ENCODE data around the gene DNTT. TPM values are rescaled to one million over a fixed set of nuclear protein-coding genes. Genes with fewer than 3 reads are reported as not detected.

Gene DNTT
- under 1 TPM; 0.09 to 0.35 (median 0.24) TPM for polyA plus RNA-seq (ENCODE audit: insufficient read length in 4 of 4)

GRCh38 chr10:96304230-96304629, at the start of gene DNTT:
Gene DNTT (plus strand): TSS chr10:96304434. CDS start chr10:96304498, 64 bp downstream.
- DNase-seq (ENCODE audit: low read depth in 4 of 4, low spot score in 2 of 4), result no peak

GRCh38 chr10:96254976-96255375, 49.3 kb upstream of the DNTT start:
- no peak for DNase-seq (ENCODE audit: low read depth in 4 of 4, low spot score in 2 of 4)

DNA sequence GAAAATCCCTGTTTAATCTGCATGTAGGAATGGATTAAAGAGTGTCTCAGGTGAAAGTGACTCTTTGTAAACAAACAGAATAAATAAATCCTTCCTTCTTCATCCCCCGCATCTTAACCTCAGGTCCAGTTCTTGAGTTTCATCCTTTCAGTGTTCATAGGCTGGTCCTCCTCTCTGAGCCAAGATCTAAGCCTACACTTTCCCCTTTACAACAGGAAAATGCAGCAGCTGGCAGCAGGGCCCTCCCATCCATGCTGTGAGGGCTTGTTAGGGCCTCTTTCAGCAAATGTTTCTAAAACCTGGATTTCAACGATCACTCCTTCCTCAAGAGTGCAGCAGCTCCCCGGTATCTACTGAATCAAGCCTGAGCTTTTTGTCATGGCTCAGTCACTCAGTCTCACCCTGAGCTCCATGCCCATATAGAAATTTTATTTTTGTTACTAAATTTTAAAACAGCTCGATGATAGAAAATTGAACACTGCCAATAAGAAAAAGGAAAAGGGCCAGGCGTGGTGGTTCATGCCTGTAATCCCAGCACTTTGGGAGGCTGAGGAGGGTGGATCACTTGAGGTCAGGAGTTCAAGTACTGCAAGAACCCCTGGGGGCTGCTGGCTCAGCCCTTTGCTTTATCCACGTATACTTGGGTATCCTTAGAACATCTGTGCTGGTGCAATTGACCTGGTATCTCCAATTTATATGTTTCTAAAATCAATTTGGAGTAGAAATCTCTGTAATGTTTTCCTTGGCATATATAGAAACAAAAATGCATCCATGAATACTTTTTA, 48.5 kb upstream of the DNTT start:
- no peak for DNase-seq (ENCODE audit: low read depth in 4 of 4, low spot score in 2 of 4)

DNA sequence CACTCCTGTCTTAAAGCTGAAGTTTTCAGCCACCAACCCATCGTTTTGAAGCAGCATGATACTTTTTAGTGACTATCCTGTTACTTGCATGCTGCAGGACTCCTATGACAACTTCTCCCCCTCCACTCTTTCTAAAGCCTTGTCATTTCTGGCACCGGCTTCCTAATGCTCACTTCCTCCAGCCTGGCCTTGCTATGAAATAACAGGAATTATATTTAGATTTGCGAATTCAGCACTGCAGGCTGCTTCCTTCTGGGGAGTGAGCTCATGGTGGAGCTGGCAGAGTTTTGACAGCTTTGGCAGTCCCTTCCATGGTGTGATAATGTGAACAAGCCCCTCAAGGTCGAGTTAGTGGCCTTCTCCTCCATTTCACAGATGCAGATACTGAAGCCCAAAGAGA, 46.3 kb upstream of the DNTT start:
- DNase-seq (ENCODE audit: low read depth in 4 of 4, low spot score in 2 of 4), result no peak

DNA sequence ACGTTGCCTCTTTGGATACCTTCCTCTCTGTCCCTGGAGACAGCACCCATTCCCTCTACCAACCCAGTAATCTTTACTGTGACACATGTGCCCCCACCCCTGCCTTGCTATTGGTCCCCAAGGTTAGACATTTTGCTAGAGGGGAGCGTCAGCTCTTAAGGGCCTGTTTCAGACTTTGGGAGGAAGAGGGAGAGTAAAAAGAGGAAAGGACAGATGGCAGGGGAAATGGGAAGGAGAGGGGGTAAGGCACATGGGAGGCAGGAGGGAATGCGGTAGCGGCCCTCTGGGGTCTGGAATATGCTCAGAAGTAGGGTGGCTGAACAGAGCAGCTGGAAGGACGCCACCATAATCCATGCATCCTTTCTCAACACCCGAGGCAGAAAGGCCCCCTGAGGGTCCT, 45.1 kb upstream of the DNTT start:
- DNase-seq (ENCODE audit: low read depth in 4 of 4, low spot score in 2 of 4), result no peak

DNA sequence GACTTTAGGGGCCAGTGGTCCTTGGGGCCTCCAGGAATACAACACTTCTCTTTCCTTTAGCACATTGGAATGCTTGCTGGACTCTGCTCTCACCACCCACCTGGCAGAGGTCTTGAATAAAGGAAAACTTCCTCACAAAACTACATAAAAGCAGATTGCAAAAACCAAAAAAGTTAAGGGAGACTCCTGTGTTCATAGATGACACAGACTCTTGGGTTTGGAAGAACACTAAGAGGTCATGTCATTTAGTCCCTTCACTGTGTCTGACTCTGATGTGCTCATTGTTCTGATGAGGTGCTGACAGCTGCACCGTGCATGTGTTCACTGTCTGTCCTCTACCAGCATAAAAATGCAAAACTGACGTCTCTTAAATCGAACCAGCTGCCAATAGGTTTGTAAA, 44.2 kb upstream of the DNTT start:
- DNase-seq (ENCODE audit: low read depth in 4 of 4, low spot score in 2 of 4), result no peak

- DNase-seq (ENCODE audit: low read depth in 4 of 4, low spot score in 2 of 4), result no peak
Observed at GRCh38 chr10:96261132-96261531, 43.1 kb upstream of the DNTT start.

GRCh38 chr10:96261930-96262329, 42.3 kb upstream of the DNTT start:
- no peak for DNase-seq (ENCODE audit: low read depth in 4 of 4, low spot score in 2 of 4)

DNA sequence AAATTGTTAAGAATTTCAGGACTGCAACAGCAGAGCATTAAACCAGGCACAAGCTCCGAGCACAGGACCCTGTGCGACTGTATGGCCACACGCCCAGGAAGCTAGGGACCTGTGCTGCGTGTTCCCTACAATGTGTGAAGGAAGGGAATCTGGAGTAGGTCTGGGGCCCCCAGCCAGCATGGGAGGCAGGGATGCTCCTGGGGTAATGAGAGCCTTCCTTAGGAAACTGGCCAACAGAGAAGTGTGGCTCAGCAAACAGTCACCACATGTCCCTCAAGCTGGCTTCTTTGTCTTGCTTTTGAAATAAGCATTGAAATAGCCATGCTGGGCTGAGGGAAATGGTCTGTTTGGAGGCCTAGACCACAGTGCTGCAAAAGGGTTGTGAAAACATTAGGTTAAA, 41.1 kb upstream of the DNTT start:
- DNase-seq (ENCODE audit: low read depth in 4 of 4, low spot score in 2 of 4), result no peak

DNA sequence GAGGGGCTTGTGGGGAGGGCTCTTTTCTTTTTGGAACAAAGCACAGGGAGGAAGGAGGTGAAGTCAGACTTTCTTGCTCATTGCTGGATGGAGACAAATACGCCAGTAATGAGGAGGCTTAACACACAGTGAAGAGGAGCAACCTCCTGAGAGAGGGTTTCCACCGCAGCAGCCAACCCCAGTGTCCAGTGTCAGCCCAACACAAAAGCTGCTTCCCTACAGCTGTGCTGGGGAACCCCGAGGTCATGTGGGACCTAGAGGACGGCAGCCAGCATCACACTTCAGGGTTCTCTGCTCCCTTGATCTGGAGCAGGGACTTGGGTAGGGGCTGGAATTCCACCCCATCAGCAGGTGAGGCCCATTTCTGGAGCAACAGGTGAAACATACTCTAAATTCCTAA, 40.6 kb upstream of the DNTT start:
- no peak for DNase-seq (ENCODE audit: low read depth in 4 of 4, low spot score in 2 of 4)

DNA sequence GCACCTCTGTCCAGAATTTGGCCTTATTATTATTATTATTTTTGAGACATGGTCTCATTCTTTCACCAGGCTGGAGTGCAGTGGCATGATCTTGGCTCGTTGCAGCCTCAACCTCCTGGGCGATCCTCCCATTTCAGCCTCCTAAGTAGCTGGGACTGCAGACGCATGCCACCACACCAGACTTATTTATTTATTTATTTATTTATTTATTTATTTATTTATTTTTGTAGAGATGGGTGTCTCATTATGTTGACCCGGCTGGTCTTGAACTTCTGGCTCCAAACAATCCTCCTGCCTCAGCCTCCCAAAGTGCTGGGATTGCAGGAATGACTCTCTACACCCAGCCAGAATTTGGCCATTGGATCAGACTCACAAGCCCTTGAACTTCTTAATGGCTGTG, 39.3 kb upstream of the DNTT start:
- DNase-seq (ENCODE audit: low read depth in 4 of 4, low spot score in 2 of 4), result no peak

DNA sequence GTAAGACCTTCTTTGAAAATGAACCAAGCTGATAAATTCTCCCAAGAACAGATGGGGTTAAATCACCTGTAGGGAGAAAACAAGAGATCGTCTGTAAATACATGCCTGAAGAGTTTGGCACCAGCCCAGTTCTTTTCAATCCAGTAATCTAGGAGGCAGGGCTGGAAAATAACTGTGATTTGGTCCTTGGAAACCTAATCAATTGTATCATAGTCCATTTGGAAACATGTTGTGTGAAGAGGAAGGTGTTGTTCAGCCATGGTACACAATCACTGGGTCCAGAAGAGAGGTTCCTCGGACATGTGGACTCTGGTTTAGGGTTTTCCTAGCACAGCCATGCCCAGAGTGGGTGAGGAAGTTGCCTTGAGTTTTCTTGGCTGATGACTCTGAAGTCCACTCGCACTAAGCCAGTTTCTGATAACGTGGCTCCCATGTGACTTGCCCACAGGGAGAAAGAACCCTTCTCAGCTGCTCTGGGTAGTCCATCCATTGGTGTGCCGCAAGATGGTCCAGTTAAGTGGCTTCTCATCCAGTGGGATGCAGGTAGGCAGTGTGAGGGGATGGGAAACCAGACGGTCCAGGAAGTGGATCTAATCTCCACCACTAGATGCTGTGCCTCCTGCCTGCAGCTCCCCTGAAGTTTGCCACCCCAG, 38.0 kb upstream of the DNTT start:
- DNase-seq (ENCODE audit: low read depth in 4 of 4, low spot score in 2 of 4), result no peak

DNA sequence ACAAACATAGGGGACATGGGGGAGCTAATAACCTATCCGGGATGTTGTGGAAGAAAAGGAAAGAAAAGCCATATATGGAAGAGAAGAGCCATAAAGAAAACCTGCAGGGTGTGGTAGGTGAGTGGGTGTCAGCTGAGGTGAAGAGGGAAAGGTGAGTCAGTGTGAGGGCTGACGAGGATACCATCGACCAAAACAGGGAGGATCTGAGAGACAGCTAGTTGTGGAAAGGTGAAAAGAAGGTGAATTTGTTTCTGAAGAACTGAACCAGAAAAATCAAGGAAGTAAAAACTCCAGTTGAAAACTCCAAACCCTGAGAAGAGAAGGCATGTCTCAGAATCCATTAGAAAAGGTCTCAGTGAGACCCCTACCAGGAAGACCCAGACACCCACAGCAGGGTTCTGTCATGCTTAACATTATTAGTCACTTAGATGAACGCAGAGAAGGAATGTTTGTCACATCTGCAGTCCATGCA, 37.0 kb upstream of the DNTT start:
- no peak for DNase-seq (ENCODE audit: low read depth in 4 of 4, low spot score in 2 of 4)

DNA sequence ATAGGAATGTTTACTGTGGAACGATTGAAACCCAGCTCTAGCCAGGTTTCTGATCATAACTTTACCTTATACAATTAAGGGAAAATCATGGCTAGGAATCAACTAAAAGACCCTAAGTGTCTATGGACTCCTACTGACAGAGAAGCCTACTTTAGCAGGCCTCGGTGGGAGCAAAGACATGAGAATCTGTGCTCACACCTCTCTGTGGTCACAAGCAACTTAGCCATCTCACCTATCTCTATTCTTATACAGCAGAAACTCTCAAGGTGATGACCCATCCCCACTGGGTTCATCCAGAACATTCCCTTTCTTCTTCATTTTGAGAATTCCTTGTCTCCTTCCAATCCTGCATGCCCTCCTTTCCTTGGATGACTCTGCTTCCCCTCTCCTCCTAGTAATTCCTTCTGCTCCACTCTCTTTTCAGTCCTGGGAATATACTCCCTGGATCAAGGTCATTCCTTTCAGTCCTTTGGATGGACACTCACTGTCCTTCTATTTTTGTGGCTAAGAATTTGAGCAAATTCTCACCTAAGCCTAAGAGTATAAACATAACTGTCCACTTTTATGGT, 35.8 kb upstream of the DNTT start:
- DNase-seq (ENCODE audit: low read depth in 4 of 4, low spot score in 2 of 4), result no peak

- no peak for DNase-seq (ENCODE audit: low read depth in 4 of 4, low spot score in 2 of 4)
Observed at GRCh38 chr10:96269438-96270300, 34.6 kb upstream of the DNTT start.

GRCh38 chr10:96270571-96270970, 33.7 kb upstream of the DNTT start:
- no peak for DNase-seq (ENCODE audit: low read depth in 4 of 4, low spot score in 2 of 4)

DNA sequence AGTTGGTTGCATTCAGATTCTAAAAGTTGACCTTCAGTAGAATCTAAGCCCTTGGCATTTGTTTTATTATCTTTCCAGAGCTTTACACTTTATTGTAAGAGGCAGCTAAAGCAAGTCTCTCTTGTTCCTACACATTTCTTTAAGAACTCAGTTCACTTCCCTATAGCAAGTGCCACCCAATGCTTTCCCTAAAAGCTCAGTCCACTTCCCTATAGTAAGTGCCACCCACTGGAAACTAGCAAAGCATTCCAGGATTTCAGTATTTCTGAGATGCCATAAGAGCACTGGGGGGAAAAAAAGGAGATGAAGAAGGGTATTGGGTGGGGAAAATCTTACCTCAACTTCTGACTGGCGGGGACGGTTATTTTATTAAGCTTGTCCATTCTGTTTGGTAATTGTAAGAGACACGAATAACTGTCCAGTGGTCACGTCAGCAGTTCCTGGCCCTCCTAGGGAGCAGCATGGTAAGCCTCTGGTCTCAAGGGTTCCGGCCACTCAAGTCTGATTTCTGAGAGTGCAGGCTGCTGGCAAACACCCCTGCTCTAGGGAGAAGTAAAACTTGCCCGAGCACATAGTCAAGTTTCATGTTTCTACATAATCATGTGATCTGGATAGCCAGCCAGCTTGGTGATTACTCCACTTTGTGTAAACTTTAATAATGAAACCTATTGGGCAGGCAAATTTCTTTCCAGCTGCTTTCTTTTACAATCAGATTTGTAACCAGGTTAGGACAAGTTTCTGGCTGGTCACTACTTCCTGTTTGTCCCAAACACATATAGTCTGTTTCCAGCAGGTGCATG, 33.0 kb upstream of the DNTT start, which contains the start of gene BLNK:
Gene BLNK, minus strand, starts transcription at position 554 of the 800 bp plus-strand sequence. Its CDS starts 171 bp downstream, at position 383.
- no peak for DNase-seq (ENCODE audit: low read depth in 4 of 4, low spot score in 2 of 4)

GRCh38 chr10:96272316-96273280, 31.6 kb upstream of the DNTT start:
- no peak for DNase-seq (ENCODE audit: low read depth in 4 of 4, low spot score in 2 of 4)

Measured in left renal cortex interstitium (tissue), 4 donors.